Smooth muscle cell (in vitro differentiated cells): ENCODE measurements around the gene ZFYVE9. TPM values are rescaled to one million over a fixed set of nuclear protein-coding genes. Genes with fewer than 3 reads are reported as not detected.

Experiments used
- DNase-seq: peaks from one replicate; lab custom pipeline; 2025; ENCODE audit not compliant: unreplicated experiment; lab: John Stamatoyannopoulos, UW
- H2AFZ ChIP-seq: fragments of 200-600 bp; sonication (generic); 2 replicates; pipeline ENCODE4 v1.6.0; 2016; ENCODE audit warnings: antibody characterized with exemption, low read depth, mild to moderate bottlenecking
- H3F3A ChIP-seq: fragments of 200-600 bp; sonication (generic); 2 replicates; pipeline ENCODE4 v1.6.0; 2017; ENCODE audit warnings: antibody characterized with exemption, low read depth
- H3K27ac ChIP-seq: fragments of 200-600 bp; sonication (generic); 2 replicates; pipeline ENCODE4 v1.5.1; 2016; ENCODE audit warnings: low read depth, mild to moderate bottlenecking
- H3K27me3 ChIP-seq: fragments of 200-600 bp; sonication (generic); 2 replicates; pipeline ENCODE4 v1.6.1; 2016; ENCODE audit warnings: low read depth, mild to moderate bottlenecking
- H3K36me3 ChIP-seq: fragments of 200-600 bp; sonication (generic); 2 replicates; pipeline ENCODE4 v1.5.1; 2016; ENCODE audit warnings: low read depth
- H3K4me1 ChIP-seq: fragments of 200-600 bp; sonication (generic); 2 replicates; pipeline ENCODE4 v1.5.1; 2016; ENCODE audit warnings: low read depth
- H3K4me2 ChIP-seq: fragments of 200-600 bp; sonication (generic); 2 replicates; pipeline ENCODE4 v1.6.0; 2016; ENCODE audit warnings: mild to moderate bottlenecking
- H3K4me3 ChIP-seq: fragments of 200-600 bp; sonication (generic); 2 replicates; pipeline ENCODE4 v1.5.1; 2016; ENCODE audit warnings: mild to moderate bottlenecking
- H3K79me2 ChIP-seq: fragments of 200-600 bp; sonication (generic); 2 replicates; pipeline ENCODE4 v1.6.0; 2016; ENCODE audit warnings: low read depth, mild to moderate bottlenecking
- H3K9ac ChIP-seq: fragments of 200-600 bp; sonication (generic); 2 replicates; pipeline ENCODE4 v1.6.0; 2016; ENCODE audit warnings: low read depth
- H3K9me3 ChIP-seq: fragments of 200-600 bp; sonication (generic); replicated peaks from 2 replicates; pipeline ENCODE4 v1.5.1; 2016; ENCODE audit warnings: low read depth
- H4K20me1 ChIP-seq: fragments of 200-600 bp; sonication (generic); 2 replicates; pipeline ENCODE4 v1.6.0; 2016; ENCODE audit warnings: low read depth
- CTCF ChIP-seq: fragments of 200-600 bp; sonication (generic); IDR thresholded peaks from 2 replicates; pipeline ENCODE4 v1.5.1; 2017; ENCODE audit warnings: borderline replicate concordance, mild to moderate bottlenecking, antibody characterized with exemption; ENCODE audit not compliant: insufficient read depth, poor library complexity, severe bottlenecking
- WGBS: methylation state at CpG from one replicate; pipeline ENCODE4 v1.1.7; 2016; ENCODE audit warnings: low lambda C conversion rate; 5-methylcytosine and 5-hydroxymethylcytosine counted together
- polyA plus RNA-seq: library from polyadenylated mRNA; unstranded; fragments of >200 nt; fragmentation: Nextera tagmentation; extraction: Ambion mirVana; gene quantifications from 2 replicates; pipeline ENCODE4 v1.2.1, GENCODE V29; 2016
- total RNA-seq: library from RNA; depleted of rRNA; stranded (reverse); fragments of >200 nt; gene quantifications from 2 replicates; pipeline ENCODE4 v1.2.3, GENCODE V29; 2014

Gene ZFYVE9
- total and polyA plus RNA-seq, 2 experiments from 2014 or later, result 2.7 to 19.1 TPM

- Histone ChIP-seq H3F3A (no peaks in the 10 kb centered on the region), H2AFZ (no peak overlapping the region), H3K79me2 (no peaks in the 10 kb centered on the region), H3K9ac (no peak overlapping the region), H3K27ac (no peak overlapping the region), H4K20me1 (no peaks in the 10 kb centered on the region), H3K4me1 (peaks cover 4% of the 10 kb centered on the region), H3K27me3 (no peaks in the 10 kb centered on the region), H3K9me3 (no peaks in the 10 kb centered on the region), H3K4me3 (no peak overlapping the region), H3K4me2 (no peak overlapping the region), H3K36me3 (no peaks in the 10 kb centered on the region)
- WGBS, result 95% methylated on average over 1 of the region's 1 CpG
- no peak for DNase-seq
- no peak for TF ChIP-seq CTCF
These were observed 39.4 kb upstream of the ZFYVE9 start for GRCh38 chr1:52102336-52103013.

GRCh38 chr1:52111492-52111891, 30.4 kb upstream of the ZFYVE9 start:
- H3K27ac ChIP-seq, result no peak overlapping the region
- no peak overlapping the region for H2AFZ ChIP-seq
- TF ChIP-seq CTCF, result no peak
- no peak overlapping the region for H3K4me3 ChIP-seq
- no peaks in the 10 kb centered on the region for H4K20me1 ChIP-seq
- no peak overlapping the region for H3K9ac ChIP-seq
- H3K9me3 ChIP-seq, result no peaks in the 10 kb centered on the region
- no peaks in the 10 kb centered on the region for H3K4me1 ChIP-seq
- no peaks in the 10 kb centered on the region for H3F3A ChIP-seq
- H3K4me2 ChIP-seq, result no peak overlapping the region
- H3K36me3 ChIP-seq, result no peaks in the 10 kb centered on the region
- H3K27me3 ChIP-seq, result peaks cover 5% of the 10 kb centered on the region
- no peak for DNase-seq
- no peaks in the 10 kb centered on the region for H3K79me2 ChIP-seq

- Histone ChIP-seq H3K27me3 (peaks cover 5% of the 10 kb centered on the region), H3F3A (no peaks in the 10 kb centered on the region), H3K4me3 (no peak overlapping the region), H3K9ac (no peak overlapping the region), H3K9me3 (no peaks in the 10 kb centered on the region), H3K4me1 (no peaks in the 10 kb centered on the region), H3K79me2 (no peaks in the 10 kb centered on the region), H4K20me1 (no peaks in the 10 kb centered on the region), H3K27ac (no peak overlapping the region), H3K4me2 (no peak overlapping the region), H3K36me3 (no peaks in the 10 kb centered on the region), H2AFZ (no peak overlapping the region)
- no peak for TF ChIP-seq CTCF
- 90% methylated on average over 3 of the region's 3 CpGs for WGBS
- no peak for DNase-seq
These were observed 29.4 kb upstream of the ZFYVE9 start for GRCh38 chr1:52112489-52112888.
